Esophagus squamous epithelium (tissue), 4 donors: ENCODE measurements around the gene HELQ.

Source experiments
- POLR2A ChIP-seq, 4 donors: fragments of 450-650 bp; IDR thresholded peaks; one replicate each; pipeline ENCODE4 v1.6.1; 2017; ENCODE audit warnings: antibody characterized with exemption in 4 of 4, mild to moderate bottlenecking in 4 of 4, moderate library complexity in 3 of 4
- TF ChIP-seq, protein P1 (sequence below), 6 experiments: fragments of 450-650 bp in 4 of 6; fragments of 200-600 bp in 2 of 6; sonication (generic) in 2 of 6; IDR thresholded peaks; one replicate each; pipeline ENCODE4 v1.5.1; 2016 to 2019; ENCODE audit warnings: antibody characterized with exemption in 6 of 6, mild to moderate bottlenecking in 4 of 6, moderate library complexity in 4 of 6

DNA sequence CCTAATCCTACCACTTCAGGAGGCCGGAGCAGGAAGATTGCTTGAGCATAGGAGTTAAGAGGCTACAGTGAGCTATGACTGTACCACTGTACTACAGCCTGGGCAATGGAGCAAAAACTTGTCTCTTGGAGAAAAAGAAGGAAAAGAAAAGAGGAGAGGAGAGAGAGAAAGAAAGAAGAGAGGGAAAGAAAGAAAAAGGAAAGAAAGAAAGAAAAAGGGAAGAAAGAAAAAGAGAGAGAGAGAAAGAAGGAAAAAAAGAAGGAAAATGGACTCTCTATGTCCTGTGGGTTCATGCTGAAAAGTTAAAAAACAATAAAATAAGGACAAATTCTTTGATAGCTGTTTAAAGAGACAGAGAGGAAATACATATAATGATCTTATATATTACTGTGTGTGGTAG lies 42.6 kb upstream of the HELQ start:
- TF ChIP-seq, protein P1, sequence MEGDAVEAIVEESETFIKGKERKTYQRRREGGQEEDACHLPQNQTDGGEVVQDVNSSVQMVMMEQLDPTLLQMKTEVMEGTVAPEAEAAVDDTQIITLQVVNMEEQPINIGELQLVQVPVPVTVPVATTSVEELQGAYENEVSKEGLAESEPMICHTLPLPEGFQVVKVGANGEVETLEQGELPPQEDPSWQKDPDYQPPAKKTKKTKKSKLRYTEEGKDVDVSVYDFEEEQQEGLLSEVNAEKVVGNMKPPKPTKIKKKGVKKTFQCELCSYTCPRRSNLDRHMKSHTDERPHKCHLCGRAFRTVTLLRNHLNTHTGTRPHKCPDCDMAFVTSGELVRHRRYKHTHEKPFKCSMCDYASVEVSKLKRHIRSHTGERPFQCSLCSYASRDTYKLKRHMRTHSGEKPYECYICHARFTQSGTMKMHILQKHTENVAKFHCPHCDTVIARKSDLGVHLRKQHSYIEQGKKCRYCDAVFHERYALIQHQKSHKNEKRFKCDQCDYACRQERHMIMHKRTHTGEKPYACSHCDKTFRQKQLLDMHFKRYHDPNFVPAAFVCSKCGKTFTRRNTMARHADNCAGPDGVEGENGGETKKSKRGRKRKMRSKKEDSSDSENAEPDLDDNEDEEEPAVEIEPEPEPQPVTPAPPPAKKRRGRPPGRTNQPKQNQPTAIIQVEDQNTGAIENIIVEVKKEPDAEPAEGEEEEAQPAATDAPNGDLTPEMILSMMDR (IDR thresholded peaks at IDR 0.05) = no peak
- TF ChIP-seq POLR2A (IDR thresholded peaks at IDR 0.05) = no peak
